ENCODE measurements around the gene WDR83.

DNA sequence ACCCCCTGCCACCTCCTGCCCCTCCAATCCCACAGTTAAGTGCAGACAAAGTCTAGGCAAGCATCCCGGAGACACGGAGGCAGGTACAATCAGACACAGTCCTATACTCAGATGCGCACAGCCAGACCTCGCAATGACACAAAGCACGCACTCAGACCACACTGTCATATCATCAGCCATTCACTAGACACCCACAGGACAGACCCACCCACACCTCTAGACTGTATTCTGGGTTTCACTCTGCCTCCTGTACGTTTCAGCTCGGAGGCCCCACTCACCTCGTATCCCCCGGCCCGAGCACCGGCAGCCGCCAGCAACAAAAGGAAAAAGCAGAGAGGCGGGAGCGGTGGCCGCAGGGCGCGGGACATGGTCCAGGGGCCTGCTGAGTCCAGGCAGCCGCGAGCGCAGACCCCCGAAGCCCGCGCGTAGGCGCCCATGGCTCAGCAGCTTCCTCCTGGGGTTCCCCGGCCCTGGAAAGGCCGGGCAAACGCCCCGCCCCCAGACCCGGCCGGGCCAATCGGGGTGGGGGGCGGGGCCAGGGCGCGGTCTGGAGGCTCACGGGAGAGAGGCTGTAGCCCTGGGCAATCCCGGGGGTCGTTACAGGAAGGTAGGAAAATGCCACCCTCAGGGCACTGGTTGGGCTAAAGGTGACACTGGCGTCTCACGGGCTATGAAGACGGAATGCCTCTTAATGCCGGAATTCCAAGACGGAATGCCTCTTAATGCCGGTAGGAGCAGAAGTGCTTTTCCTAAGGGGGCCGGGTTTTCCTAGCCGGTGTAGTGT is at the start of gene WDR83, which contains the start of gene MAN2B1:
- TF ChIP-seq POLR2A (IDR thresholded peaks at IDR 0.05; ENCODE audit: low read length): peak; percentile 35
- no peak for TF ChIP-seq GATA1 (IDR thresholded peaks at IDR 0.05; ENCODE audit: low read depth, low read length)
